ENCODE measurements around the gene FAAP20.

FAAP20 gene

DNA sequence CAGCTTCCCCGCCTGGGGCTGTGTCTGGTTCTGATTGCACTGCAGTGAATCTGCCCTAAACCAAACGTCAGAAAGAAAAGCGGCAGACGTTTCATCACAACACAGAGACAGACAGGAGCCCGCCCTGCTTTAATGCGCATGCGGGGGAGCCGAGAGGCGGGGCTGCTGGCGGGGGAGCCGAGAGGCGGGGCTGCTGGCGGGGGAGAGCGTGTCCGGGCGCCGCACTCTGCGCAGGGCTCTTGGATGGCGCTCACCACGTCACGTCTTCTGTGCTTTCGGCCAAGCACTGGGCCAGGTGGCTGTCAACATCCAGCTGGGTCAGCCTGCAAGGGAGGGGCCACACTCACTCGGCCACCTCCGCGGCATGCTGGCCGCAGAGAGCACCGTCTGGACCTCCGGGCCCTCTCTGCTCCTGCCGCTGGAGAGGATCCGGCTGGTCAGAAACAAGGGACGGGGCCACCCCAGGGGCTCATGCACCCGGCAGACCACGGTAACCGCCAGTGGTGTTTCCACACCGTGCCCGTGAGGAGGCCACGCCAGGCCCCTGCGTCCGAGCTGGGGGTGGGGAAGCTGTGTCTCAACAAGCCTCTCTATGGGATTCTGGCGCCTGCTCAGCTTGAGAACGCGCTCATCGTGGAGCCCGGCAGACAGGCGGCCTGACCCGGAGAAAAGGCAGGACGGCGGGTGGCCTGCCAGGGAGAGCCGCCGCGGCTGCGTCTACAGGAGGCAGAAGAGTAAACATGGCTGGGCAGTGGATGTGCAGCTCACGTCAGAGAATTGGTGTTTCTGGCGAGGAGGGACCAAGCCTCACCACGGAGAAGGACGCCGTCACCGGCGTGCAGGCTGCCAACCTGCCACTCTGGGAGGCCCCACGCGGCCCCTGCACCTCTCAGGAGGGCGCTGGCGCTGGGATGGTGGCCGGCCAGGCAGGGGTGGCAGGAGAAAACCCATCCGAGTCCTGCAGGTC lies 4.8 kb downstream of the FAAP20 start:
- H3K27ac ChIP-seq (ENCODE audit: low read depth, low read length, severe bottlenecking), result peak overlapping the region; percentile 84
- H3K4me1 ChIP-seq (ENCODE audit: control insufficient read depth, insufficient read depth, low read length, poor library complexity, severe bottlenecking), result peaks cover 26% of the 10 kb centered on the region
- peaks cover 35% of the 10 kb centered on the region for H3K36me3 ChIP-seq (ENCODE audit: control insufficient read depth, insufficient read depth, low read length)
- 35 to 42% methylated on average over 55 to 60 of the region's 65 CpGs for WGBS, 2 experiments (ENCODE audit: insufficient coverage in 2 of 2)
- H3K4me3 ChIP-seq (ENCODE audit: extremely low read depth, insufficient read depth, low read length, poor library complexity, severe bottlenecking), result peak overlapping the region; percentile 19
- H3K9me3 ChIP-seq (ENCODE audit: control insufficient read depth, low read length), result no peaks in the 10 kb centered on the region

- Histone ChIP-seq H3K9me3 (ENCODE audit: control insufficient read depth, low read length) (no peaks in the 10 kb centered on the region), H3K27ac (ENCODE audit: low read depth, low read length, severe bottlenecking) (no peak overlapping the region), H3K4me3 (ENCODE audit: extremely low read depth, insufficient read depth, low read length, poor library complexity, severe bottlenecking) (no peak overlapping the region), H3K4me1 (ENCODE audit: control insufficient read depth, insufficient read depth, low read length, poor library complexity, severe bottlenecking) (peaks cover 19% of the 10 kb centered on the region), H3K36me3 (ENCODE audit: control insufficient read depth, insufficient read depth, low read length) (peaks cover 44% of the 10 kb centered on the region)
- WGBS, 2 experiments (ENCODE audit: insufficient coverage in 2 of 2), result 95 to 99% methylated on average over 15 to 16 of the region's 16 CpGs
These were observed 6.2 kb downstream of the FAAP20 start for GRCh38 chr1:2188336-2188735.

- H3K27ac ChIP-seq (ENCODE audit: low read depth, low read length, severe bottlenecking), result no peak overlapping the region
- H3K4me1 ChIP-seq (ENCODE audit: control insufficient read depth, insufficient read depth, low read length, poor library complexity, severe bottlenecking), result peaks cover 14% of the 10 kb centered on the region
- no peak overlapping the region for H3K4me3 ChIP-seq (ENCODE audit: extremely low read depth, insufficient read depth, low read length, poor library complexity, severe bottlenecking)
- no peaks in the 10 kb centered on the region for H3K9me3 ChIP-seq (ENCODE audit: control insufficient read depth, low read length)
- WGBS, 2 experiments (ENCODE audit: insufficient coverage in 2 of 2), result 92 to 95% methylated on average over 12 to 13 of the region's 13 CpGs
- peaks cover 40% of the 10 kb centered on the region for H3K36me3 ChIP-seq (ENCODE audit: control insufficient read depth, insufficient read depth, low read length)
These were observed 7.0 kb downstream of the FAAP20 start for GRCh38 chr1:2187619-2188018.

- no peak overlapping the region for H3K27ac ChIP-seq (ENCODE audit: low read depth, low read length, severe bottlenecking)
- peaks cover 10% of the 10 kb centered on the region for H3K4me1 ChIP-seq (ENCODE audit: control insufficient read depth, insufficient read depth, low read length, poor library complexity, severe bottlenecking)
- no peak overlapping the region for H3K4me3 ChIP-seq (ENCODE audit: extremely low read depth, insufficient read depth, low read length, poor library complexity, severe bottlenecking)
- 95 to 97% methylated on average over 5 to 8 of the region's 9 CpGs for WGBS, 2 experiments (ENCODE audit: insufficient coverage in 2 of 2)
- peaks cover 34% of the 10 kb centered on the region for H3K36me3 ChIP-seq (ENCODE audit: control insufficient read depth, insufficient read depth, low read length)
- H3K9me3 ChIP-seq (ENCODE audit: control insufficient read depth, low read length), result no peaks in the 10 kb centered on the region
These were observed 7.7 kb downstream of the FAAP20 start for GRCh38 chr1:2186901-2187300.

- Histone ChIP-seq H3K4me1 (ENCODE audit: control insufficient read depth, insufficient read depth, low read length, poor library complexity, severe bottlenecking) (peaks cover 10% of the 10 kb centered on the region), H3K9me3 (ENCODE audit: control insufficient read depth, low read length) (no peaks in the 10 kb centered on the region), H3K36me3 (ENCODE audit: control insufficient read depth, insufficient read depth, low read length) (peaks cover 34% of the 10 kb centered on the region), H3K4me3 (ENCODE audit: extremely low read depth, insufficient read depth, low read length, poor library complexity, severe bottlenecking) (no peak overlapping the region), H3K27ac (ENCODE audit: low read depth, low read length, severe bottlenecking) (no peak overlapping the region)
- 95 to 97% methylated on average over 28 to 31 of the region's 38 CpGs for WGBS, 2 experiments (ENCODE audit: insufficient coverage in 2 of 2)
These were observed 8.4 kb downstream of the FAAP20 start for GRCh38 chr1:2185880-2186855.

DNA sequence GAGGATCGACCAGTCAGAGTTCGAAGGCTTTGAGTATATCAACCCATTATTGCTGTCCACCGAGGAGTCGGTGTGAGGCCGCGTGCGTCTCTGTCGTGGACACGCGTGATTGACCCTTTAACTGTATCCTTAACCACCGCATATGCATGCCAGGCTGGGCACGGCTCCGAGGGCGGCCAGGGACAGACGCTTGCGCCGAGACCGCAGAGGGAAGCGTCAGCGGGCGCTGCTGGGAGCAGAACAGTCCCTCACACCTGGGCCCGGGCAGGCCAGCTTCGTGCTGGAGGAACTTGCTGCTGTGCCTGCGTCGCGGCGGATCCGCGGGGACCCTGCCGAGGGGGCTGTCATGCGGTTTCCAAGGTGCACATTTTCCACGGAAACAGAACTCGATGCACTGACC lies 9.6 kb downstream of the FAAP20 start:
- Histone ChIP-seq H3K9me3 (ENCODE audit: control insufficient read depth, low read length) (no peaks in the 10 kb centered on the region), H3K4me1 (ENCODE audit: control insufficient read depth, insufficient read depth, low read length, poor library complexity, severe bottlenecking) (peaks cover 8% of the 10 kb centered on the region), H3K27ac (ENCODE audit: low read depth, low read length, severe bottlenecking) (no peak overlapping the region), H3K4me3 (ENCODE audit: extremely low read depth, insufficient read depth, low read length, poor library complexity, severe bottlenecking) (no peak overlapping the region), H3K36me3 (ENCODE audit: control insufficient read depth, insufficient read depth, low read length) (peaks cover 36% of the 10 kb centered on the region)
- WGBS, 2 experiments (ENCODE audit: insufficient coverage in 2 of 2), result 94 to 96% methylated on average over 32 to 33 of the region's 33 CpGs

- WGBS, 2 experiments (ENCODE audit: insufficient coverage in 2 of 2), result 92 to 95% methylated on average over 14 to 18 of the region's 18 CpGs
- peaks cover 4% of the 10 kb centered on the region for H3K4me1 ChIP-seq (ENCODE audit: control insufficient read depth, insufficient read depth, low read length, poor library complexity, severe bottlenecking)
- H3K27ac ChIP-seq (ENCODE audit: low read depth, low read length, severe bottlenecking), result no peak overlapping the region
- no peaks in the 10 kb centered on the region for H3K9me3 ChIP-seq (ENCODE audit: control insufficient read depth, low read length)
- no peak overlapping the region for H3K4me3 ChIP-seq (ENCODE audit: extremely low read depth, insufficient read depth, low read length, poor library complexity, severe bottlenecking)
- H3K36me3 ChIP-seq (ENCODE audit: control insufficient read depth, insufficient read depth, low read length), result peaks cover 36% of the 10 kb centered on the region
These were observed 10.0 kb downstream of the FAAP20 start for GRCh38 chr1:2184531-2184930.

- WGBS, 2 experiments (ENCODE audit: insufficient coverage in 2 of 2), result 94 to 95% methylated on average over 13 to 15 of the region's 15 CpGs
- Histone ChIP-seq H3K9me3 (ENCODE audit: control insufficient read depth, low read length) (no peaks in the 10 kb centered on the region), H3K36me3 (ENCODE audit: control insufficient read depth, insufficient read depth, low read length) (peaks cover 34% of the 10 kb centered on the region), H3K27ac (ENCODE audit: low read depth, low read length, severe bottlenecking) (no peak overlapping the region), H3K4me1 (ENCODE audit: control insufficient read depth, insufficient read depth, low read length, poor library complexity, severe bottlenecking) (no peaks in the 10 kb centered on the region), H3K4me3 (ENCODE audit: extremely low read depth, insufficient read depth, low read length, poor library complexity, severe bottlenecking) (no peak overlapping the region)
These were observed 10.6 kb downstream of the FAAP20 start for GRCh38 chr1:2183937-2184334.

GRCh38 chr1:2182376-2182775 lies 12.2 kb downstream of the FAAP20 start:
- H3K36me3 ChIP-seq (ENCODE audit: control insufficient read depth, insufficient read depth, low read length), result peaks cover 24% of the 10 kb centered on the region
- no peak overlapping the region for H3K27ac ChIP-seq (ENCODE audit: low read depth, low read length, severe bottlenecking)
- no peak overlapping the region for H3K4me3 ChIP-seq (ENCODE audit: extremely low read depth, insufficient read depth, low read length, poor library complexity, severe bottlenecking)
- H3K9me3 ChIP-seq (ENCODE audit: control insufficient read depth, low read length), result no peaks in the 10 kb centered on the region
- no peaks in the 10 kb centered on the region for H3K4me1 ChIP-seq (ENCODE audit: control insufficient read depth, insufficient read depth, low read length, poor library complexity, severe bottlenecking)
- 94 to 100% methylated on average over 8 to 13 of the region's 13 CpGs for WGBS, 2 experiments (ENCODE audit: insufficient coverage in 2 of 2)

- Histone ChIP-seq H3K4me3 (ENCODE audit: extremely low read depth, insufficient read depth, low read length, poor library complexity, severe bottlenecking) (no peak overlapping the region), H3K9me3 (ENCODE audit: control insufficient read depth, low read length) (no peaks in the 10 kb centered on the region), H3K27ac (ENCODE audit: low read depth, low read length, severe bottlenecking) (no peak overlapping the region), H3K36me3 (ENCODE audit: control insufficient read depth, insufficient read depth, low read length) (peaks cover 24% of the 10 kb centered on the region), H3K4me1 (ENCODE audit: control insufficient read depth, insufficient read depth, low read length, poor library complexity, severe bottlenecking) (no peaks in the 10 kb centered on the region)
- WGBS, 2 experiments (ENCODE audit: insufficient coverage in 2 of 2), result 96 to 97% methylated on average over 10 of the region's 11 CpGs
These were observed 12.8 kb downstream of the FAAP20 start for GRCh38 chr1:2181752-2182151.
